ENCODE results near the gene FAM24B.
"Not testable (repeated sequence)": the region's sequence is repeated elsewhere in the genome, so short reads cannot be mapped to it uniquely, and the experiment has no call there.

The FAM24B gene

DNA sequence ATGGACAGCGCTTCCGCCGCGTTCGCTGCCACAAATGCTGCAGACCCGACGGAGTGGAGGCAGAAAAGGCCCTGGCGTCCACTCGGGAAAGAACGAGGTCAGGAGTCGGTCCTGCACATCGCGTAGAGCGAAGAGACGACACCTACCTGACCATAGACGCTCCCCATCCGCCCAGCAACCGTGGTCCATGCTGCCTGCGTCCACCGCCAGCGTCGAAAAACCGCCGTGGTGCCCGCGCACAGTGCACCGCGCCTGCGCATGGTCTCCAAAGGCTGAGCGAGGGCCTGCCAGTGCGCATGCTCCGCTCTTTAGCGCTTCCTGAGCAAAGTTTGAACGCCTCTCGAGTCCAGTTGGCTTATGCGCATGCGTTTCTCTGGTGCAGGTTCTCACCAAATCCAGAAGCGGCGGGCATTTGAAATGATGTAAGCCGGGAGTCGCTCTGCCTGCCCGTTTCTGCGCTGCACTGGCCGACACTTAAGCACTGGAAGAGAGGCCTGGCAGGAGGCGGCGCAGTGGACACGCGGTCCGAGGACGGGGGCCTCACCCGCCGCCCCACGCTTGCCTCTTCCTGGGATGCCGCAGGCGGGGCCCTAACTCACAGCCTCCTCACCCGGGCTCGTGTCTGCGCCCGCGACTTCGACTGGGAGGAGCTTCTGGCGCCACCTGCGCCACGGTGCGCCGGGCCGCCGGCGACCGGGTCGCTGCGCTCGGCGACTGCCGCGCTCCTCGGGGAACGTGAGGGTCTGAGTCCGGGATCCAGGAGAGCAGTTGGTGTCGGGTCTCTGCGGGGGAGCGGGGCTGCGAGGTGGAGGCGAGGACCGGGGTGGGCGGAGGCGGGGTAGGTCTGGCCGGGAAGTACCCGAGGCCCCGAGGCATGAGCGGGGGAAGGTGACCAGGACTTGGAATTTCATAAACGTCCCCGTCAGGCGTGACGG lies at the start of gene FAM24B:
Gene FAM24B (minus strand): TSS at position 243 of the 935 bp plus-strand sequence. CDS start 29,066 bp downstream, outside the sequence.
- DNase-seq, result peak; percentile 95

DNA sequence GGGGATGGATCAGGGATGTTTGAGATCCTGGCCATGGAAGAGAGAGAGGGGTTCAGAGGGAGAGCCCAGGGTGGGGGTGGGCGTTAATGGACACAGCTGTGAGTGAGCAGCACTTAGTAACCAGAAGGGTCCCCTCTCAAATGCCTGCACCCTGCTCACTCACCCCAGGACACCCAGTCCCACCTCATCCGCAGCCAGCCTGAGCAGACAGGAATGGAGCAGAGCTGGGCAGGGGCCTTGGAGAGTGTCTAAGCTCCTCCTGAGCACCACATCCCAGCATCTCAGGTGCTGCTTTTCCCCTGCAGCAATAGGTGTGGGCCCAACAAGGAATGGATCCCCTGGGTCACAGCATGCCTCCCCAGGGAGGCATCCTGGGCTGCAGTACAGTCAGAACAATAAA lies 36.3 kb upstream of the FAM24B start:
- no peak for DNase-seq

DNA sequence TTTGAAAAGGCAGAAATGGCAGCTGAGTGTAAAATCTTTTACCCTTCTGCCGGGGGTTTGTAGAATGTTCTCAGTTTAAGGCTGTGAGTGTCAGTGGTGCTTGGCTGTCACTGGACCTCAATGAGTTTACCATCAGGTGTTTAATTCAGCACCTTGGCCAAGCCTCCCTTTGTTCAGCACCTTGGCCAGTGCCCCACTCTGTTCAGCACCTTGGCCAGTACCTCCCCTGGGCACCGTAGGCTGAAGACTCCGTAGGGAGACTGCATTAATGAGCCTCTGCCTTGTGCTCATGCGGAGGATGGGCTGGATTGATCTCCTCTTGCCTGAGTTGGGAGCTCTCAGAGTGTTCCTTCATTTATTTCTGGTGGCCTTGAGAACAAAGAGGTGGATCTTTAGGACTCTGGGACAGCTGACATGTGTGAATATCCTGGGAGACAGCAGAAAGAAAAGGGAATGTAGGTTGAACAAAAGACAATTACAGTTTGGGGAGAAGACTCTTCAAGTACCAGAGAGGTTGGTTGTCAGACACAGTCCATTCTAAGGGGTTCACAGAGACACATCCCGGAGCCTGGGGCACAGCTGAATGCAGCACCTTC lies 32.6 kb upstream of the FAM24B start:
- peak; percentile 17 for DNase-seq

GRCh38 chr10:122910310-122910709 lies 30.9 kb upstream of the FAM24B start, which contains the start of gene FAM24A:
TSS of gene FAM24A (plus strand) at chr10:122910610. CDS start at chr10:122911635, 1,025 bp downstream.
- no peak for DNase-seq

GRCh38 chr10:122903861-122904260 lies 24.5 kb upstream of the FAM24B start:
- DNase-seq, result not testable (repeated sequence)

- DNase-seq, result no peak
Measured at GRCh38 chr10:122894261-122894944, 15.0 kb upstream of the FAM24B start.

DNA sequence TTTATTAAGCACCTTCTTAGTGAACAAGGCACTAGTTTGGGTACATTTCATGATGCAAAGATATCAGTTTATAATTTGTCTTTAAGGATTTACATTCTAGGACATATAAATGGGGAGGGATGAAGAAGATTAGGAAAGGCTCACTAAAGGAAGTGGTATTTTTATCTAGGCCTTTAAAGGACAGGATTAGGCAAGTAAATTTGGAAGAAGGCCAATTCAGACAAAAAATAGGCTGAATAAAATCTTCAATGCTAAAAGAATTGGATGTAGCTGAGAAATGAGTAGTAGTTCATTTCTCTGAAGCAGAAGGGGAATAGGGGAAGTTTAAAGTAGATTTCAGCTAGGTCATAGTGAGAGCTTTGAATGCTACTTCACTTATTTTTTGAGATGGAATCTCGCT lies 4.8 kb upstream of the FAM24B start:
- no peak for DNase-seq

DNA sequence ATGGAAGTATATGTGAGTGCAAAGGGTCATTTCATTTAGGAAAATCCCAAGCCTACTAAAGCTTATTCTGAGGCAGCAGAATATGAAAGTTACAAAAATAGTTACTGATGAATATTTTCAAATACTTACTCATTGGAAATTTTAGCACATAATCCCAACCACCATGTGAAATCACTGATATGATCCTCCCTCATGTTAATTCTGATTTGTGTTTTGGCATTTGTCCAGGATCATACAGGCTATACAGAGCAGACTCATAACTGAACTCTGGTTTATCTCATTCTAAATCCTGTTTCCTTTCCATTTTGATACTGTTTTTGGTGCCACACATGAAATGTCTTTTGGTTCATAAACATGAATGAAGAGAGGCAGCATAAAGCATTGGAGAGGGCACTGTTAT lies 3.4 kb upstream of the FAM24B start:
- DNase-seq, result no peak

DNA sequence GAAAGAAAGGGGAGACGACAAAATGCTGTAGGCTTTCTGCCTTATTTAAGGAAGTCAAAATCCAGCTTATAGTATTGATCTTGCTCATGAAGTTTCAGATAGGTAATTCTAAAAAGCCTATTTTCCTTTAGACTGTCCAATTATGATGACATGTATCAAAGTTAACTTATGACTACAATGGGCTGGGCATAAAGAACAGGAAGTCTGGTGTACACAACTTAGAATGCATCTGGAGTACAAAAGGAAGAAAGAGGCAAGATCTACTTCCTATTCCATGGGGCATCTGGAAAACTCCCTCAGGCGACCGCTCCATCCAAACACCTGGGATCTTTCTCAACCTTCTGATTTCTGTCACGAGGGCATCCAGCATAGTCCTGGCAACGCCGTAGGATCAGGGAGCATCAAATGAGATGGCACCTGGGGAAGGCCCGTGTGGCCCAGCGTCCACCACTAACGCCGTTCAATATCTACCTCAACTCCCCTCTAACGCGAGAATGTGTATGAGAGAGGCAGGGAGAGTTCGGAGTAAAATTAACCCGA lies 512 bp downstream of the FAM24B start:
- DNase-seq, result peak; percentile 14

GRCh38 chr10:122877264-122877663 lies 2.1 kb downstream of the FAM24B start:
- DNase-seq, result no peak

DNA sequence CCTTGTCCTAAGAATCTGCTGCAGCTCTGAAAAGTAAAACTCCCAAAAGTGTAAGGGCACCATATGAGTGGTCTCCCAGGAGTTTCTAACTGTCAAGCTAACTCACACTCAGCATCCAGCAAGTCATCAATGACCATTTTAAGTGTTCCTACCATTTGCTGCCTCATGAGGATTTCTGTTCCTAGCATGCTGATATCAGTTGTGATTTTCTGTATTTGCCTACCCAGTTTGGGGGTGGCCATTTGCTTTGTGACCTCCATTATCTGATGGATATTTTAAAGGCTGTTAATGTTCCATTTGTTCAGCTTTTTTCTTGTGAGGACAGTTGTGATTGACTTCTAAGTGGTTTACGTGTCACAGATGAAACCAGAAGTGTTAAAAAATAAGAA lies 2.9 kb downstream of the FAM24B start:
- no peak for DNase-seq

- DNase-seq, result no peak
Measured at GRCh38 chr10:122875843-122876466, 3.4 kb downstream of the FAM24B start.

DNA sequence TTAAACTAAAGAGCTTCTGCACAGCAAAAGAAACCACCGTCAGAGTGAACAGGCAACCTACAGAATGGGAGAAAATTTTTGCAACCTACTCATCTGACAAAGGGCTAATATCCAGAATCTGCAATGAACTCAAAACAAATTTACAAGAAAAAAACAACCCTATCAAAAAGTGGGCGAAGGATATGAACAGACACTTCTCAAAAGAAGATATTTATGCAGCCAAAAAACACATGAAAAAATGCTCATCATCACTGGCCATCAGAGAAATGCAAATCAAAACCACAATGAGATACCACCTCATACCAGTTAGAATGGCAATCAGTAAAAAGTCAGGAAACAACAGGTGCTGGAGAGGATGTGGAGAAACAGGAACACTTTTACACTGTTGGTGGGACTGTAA lies 7.4 kb downstream of the FAM24B start:
- not testable (repeated sequence) for DNase-seq

DNA sequence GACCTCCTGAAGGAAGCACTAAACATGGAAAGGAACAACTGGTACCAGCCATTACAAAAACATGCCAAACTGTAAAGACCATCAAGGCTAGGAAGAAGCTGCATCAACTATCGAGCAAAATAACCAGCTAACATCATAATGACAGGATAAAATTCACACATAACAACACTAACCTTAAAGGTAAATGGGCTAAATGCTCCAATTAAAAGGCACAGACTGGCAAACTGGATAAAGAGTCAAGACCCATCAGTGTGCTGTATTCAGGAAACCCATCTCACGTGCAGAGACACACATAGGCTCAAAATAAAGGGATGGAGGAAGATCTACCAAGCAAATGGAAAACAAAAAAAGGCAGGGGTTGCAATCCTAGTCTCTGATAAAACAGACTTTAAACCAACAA lies 10.6 kb downstream of the FAM24B start:
- DNase-seq, result not testable (repeated sequence)

- DNase-seq, result not testable (repeated sequence)
Measured at GRCh38 chr10:122866757-122867482, 12.5 kb downstream of the FAM24B start.

- no peak for DNase-seq
Measured at GRCh38 chr10:122864901-122865300, 14.5 kb downstream of the FAM24B start.

GRCh38 chr10:122864194-122864592 lies 15.2 kb downstream of the FAM24B start:
- DNase-seq, result no peak

GRCh38 chr10:122863216-122864193 lies 15.9 kb downstream of the FAM24B start:
- no peak for DNase-seq

DNA sequence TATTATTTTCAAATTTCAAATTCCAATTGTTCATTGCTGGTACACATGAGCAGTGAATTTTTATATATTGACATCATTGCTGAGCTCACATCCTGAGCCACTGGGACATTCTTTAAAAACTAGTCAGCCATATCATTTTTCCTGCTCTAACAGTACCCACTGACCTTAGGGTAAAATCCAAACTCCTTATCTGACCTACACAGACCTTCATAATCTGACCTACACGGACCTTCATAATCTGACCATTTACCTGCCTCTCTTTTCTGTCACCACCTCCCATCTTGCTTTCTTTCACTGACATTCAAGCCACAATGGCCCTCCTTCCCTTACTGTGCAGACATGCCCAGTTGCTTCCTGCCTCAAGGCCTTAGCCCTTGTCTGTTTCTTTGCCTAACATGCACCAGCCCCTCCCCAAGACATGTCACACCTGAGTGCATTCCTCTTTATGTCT lies 17.6 kb downstream of the FAM24B start:
- no peak for DNase-seq

GRCh38 chr10:122859527-122859926 lies 19.9 kb downstream of the FAM24B start:
- no peak for DNase-seq

GRCh38 chr10:122858042-122858441 lies 21.3 kb downstream of the FAM24B start:
- DNase-seq, result not testable (repeated sequence)

All from stimulated activated naive CD4-positive, alpha-beta T cell treated with Interleukin-2 at 50 U/mL for 16 hours (primary cell).